ENCODE results near the gene DNAJC10. TPM values are rescaled to one million over a fixed set of nuclear protein-coding genes. Genes with fewer than 3 reads are reported as not detected.
A peak's percentile ranks its signal among the peaks of the same experiment; 100 is the strongest.
"Not testable (repeated sequence)": the region's sequence is repeated elsewhere in the genome, so short reads cannot be mapped to it uniquely, and the experiment has no call there.

DNAJC10 gene
- total and polyA plus RNA-seq, 5 donors from 2014 or later, result 32.9 to 52.5 (median 47.4) TPM

GRCh38 chr2:182767578-182767977, 51.5 kb downstream of the DNAJC10 start:
- DNase-seq, result peak in 1 of 3 donors; percentile 12
- peaks cover 0 to 19% (median 11%) of the 10 kb centered on the region in 7 donors for H3K9me3 Mint-ChIP-seq

GRCh38 chr2:182768950-182769349, 52.9 kb downstream of the DNAJC10 start:
- not testable (repeated sequence) for H3K4me1 ChIP-seq (ENCODE audit: control insufficient read depth, insufficient read depth, low read length, poor library complexity, severe bottlenecking); ATAC-seq (ENCODE audit: low read depth in 2 of 2); DNase-seq; H3K27ac Mint-ChIP-seq; H3K4me3 Mint-ChIP-seq; H3K27me3 Mint-ChIP-seq; H3K4me3 ChIP-seq (ENCODE audit: low read depth, low read length); H3K27me3 ChIP-seq (ENCODE audit: control insufficient read depth, insufficient read depth, low read length); H3K27ac ChIP-seq (ENCODE audit: insufficient read depth, low read length, poor library complexity, severe bottlenecking); H3K9me3 ChIP-seq (ENCODE audit: control insufficient read depth in 2 of 2, low read length in 2 of 2)
- Mint-ChIP-seq H3K9me3 (peaks cover 0 to 23% (median 13%) of the 10 kb centered on the region in 7 donors), H3K4me1 (peaks cover 2 to 15% (median 4%) of the 10 kb centered on the region in 4 donors), H3K36me3 (peaks cover 87% of the 10 kb centered on the region)
- peaks cover 23% of the 10 kb centered on the region for H3K36me3 ChIP-seq (ENCODE audit: control insufficient read depth, insufficient read depth, low read length)

More at GRCh38 chr2:182767578-182767977, 51.5 kb downstream of the DNAJC10 start:
- H3K4me3 Mint-ChIP-seq, result no peak overlapping the region
- Histone ChIP-seq H3K4me1 (ENCODE audit: control insufficient read depth, insufficient read depth, low read length, poor library complexity, severe bottlenecking) (no peaks in the 10 kb centered on the region), H3K4me3 (ENCODE audit: low read depth, low read length) (no peak overlapping the region), H3K9me3 (ENCODE audit: control insufficient read depth in 2 of 2, low read length in 2 of 2) (no peaks in the 10 kb centered on the region), H3K27ac (ENCODE audit: insufficient read depth, low read length, poor library complexity, severe bottlenecking) (no peak overlapping the region), H3K27me3 (ENCODE audit: control insufficient read depth, insufficient read depth, low read length) (no peaks in the 10 kb centered on the region), H3K36me3 (ENCODE audit: control insufficient read depth, insufficient read depth, low read length) (peaks cover 36% of the 10 kb centered on the region)
- no peaks in the 10 kb centered on the region for H3K27me3 Mint-ChIP-seq
- ATAC-seq (ENCODE audit: low read depth in 2 of 2), result no peak
- H3K36me3 Mint-ChIP-seq, result peaks cover 83% of the 10 kb centered on the region
- peaks cover 0 to 9% (median 4%) of the 10 kb centered on the region in 4 donors for H3K4me1 Mint-ChIP-seq
- H3K27ac Mint-ChIP-seq, result no peak overlapping the region

- H3K36me3 ChIP-seq (ENCODE audit: control insufficient read depth, insufficient read depth, low read length), result peaks cover 13% of the 10 kb centered on the region
- no peak overlapping the region for H3K27ac Mint-ChIP-seq
- peaks cover 0 to 3% (median 0%) of the 10 kb centered on the region in 7 donors for H3K9me3 Mint-ChIP-seq
- H3K27me3 Mint-ChIP-seq, result no peaks in the 10 kb centered on the region
- ATAC-seq (ENCODE audit: low read depth in 2 of 2) (no peak), DNase-seq (no peak)
- no peaks in the 10 kb centered on the region for H3K27me3 ChIP-seq (ENCODE audit: control insufficient read depth, insufficient read depth, low read length)
- H3K4me1 Mint-ChIP-seq, result no peaks in the 10 kb centered on the region
- H3K4me3 Mint-ChIP-seq, result no peak overlapping the region
- H3K36me3 Mint-ChIP-seq, result peaks cover 44% of the 10 kb centered on the region
- H3K27ac ChIP-seq (ENCODE audit: insufficient read depth, low read length, poor library complexity, severe bottlenecking), result no peak overlapping the region
- no peak overlapping the region for H3K4me3 ChIP-seq (ENCODE audit: low read depth, low read length)
- H3K9me3 ChIP-seq (ENCODE audit: control insufficient read depth in 2 of 2, low read length in 2 of 2), result no peaks in the 10 kb centered on the region
- no peaks in the 10 kb centered on the region for H3K4me1 ChIP-seq (ENCODE audit: control insufficient read depth, insufficient read depth, low read length, poor library complexity, severe bottlenecking)
Observed at GRCh38 chr2:182779323-182779722, 63.3 kb downstream of the DNAJC10 start.

- ATAC-seq (ENCODE audit: low read depth in 2 of 2); H3K36me3 ChIP-seq (ENCODE audit: control insufficient read depth, insufficient read depth, low read length): not testable (repeated sequence)
Observed at GRCh38 chr2:182781099-182781498, 65.0 kb downstream of the DNAJC10 start.

GRCh38 chr2:182782686-182783085, 66.6 kb downstream of the DNAJC10 start:
- not testable (repeated sequence) for DNase-seq; ATAC-seq (ENCODE audit: low read depth in 2 of 2); H3K27me3 ChIP-seq (ENCODE audit: control insufficient read depth, insufficient read depth, low read length); H3K4me3 ChIP-seq (ENCODE audit: low read depth, low read length); H3K9me3 Mint-ChIP-seq; H3K27ac Mint-ChIP-seq; H3K4me3 Mint-ChIP-seq; H3K27me3 Mint-ChIP-seq; H3K4me1 ChIP-seq (ENCODE audit: control insufficient read depth, insufficient read depth, low read length, poor library complexity, severe bottlenecking); H3K9me3 ChIP-seq (ENCODE audit: control insufficient read depth in 2 of 2, low read length in 2 of 2); H3K36me3 ChIP-seq (ENCODE audit: control insufficient read depth, insufficient read depth, low read length); H3K4me1 Mint-ChIP-seq; H3K27ac ChIP-seq (ENCODE audit: insufficient read depth, low read length, poor library complexity, severe bottlenecking)
- peaks cover 32% of the 10 kb centered on the region for H3K36me3 Mint-ChIP-seq

More at GRCh38 chr2:182781099-182781498, 65.0 kb downstream of the DNAJC10 start:
- not testable (repeated sequence) for H3K9me3 Mint-ChIP-seq; DNase-seq; H3K4me3 ChIP-seq (ENCODE audit: low read depth, low read length); H3K27ac Mint-ChIP-seq; H3K9me3 ChIP-seq (ENCODE audit: control insufficient read depth in 2 of 2, low read length in 2 of 2); H3K27me3 ChIP-seq (ENCODE audit: control insufficient read depth, insufficient read depth, low read length); H3K27me3 Mint-ChIP-seq; H3K4me1 Mint-ChIP-seq; H3K4me3 Mint-ChIP-seq; H3K27ac ChIP-seq (ENCODE audit: insufficient read depth, low read length, poor library complexity, severe bottlenecking); H3K4me1 ChIP-seq (ENCODE audit: control insufficient read depth, insufficient read depth, low read length, poor library complexity, severe bottlenecking)
- peaks cover 40% of the 10 kb centered on the region for H3K36me3 Mint-ChIP-seq

GRCh38 chr2:182784058-182784706, 68.1 kb downstream of the DNAJC10 start:
- no peak overlapping the region for H3K27ac Mint-ChIP-seq
- Histone ChIP-seq H3K9me3 (ENCODE audit: control insufficient read depth in 2 of 2, low read length in 2 of 2) (no peaks in the 10 kb centered on the region), H3K4me1 (ENCODE audit: control insufficient read depth, insufficient read depth, low read length, poor library complexity, severe bottlenecking) (no peaks in the 10 kb centered on the region), H3K36me3 (ENCODE audit: control insufficient read depth, insufficient read depth, low read length) (no peaks in the 10 kb centered on the region), H3K27ac (ENCODE audit: insufficient read depth, low read length, poor library complexity, severe bottlenecking) (no peak overlapping the region), H3K4me3 (ENCODE audit: low read depth, low read length) (no peak overlapping the region), H3K27me3 (ENCODE audit: control insufficient read depth, insufficient read depth, low read length) (no peaks in the 10 kb centered on the region)
- no peaks in the 10 kb centered on the region for H3K27me3 Mint-ChIP-seq
- H3K4me3 Mint-ChIP-seq, result no peak overlapping the region
- no peaks in the 10 kb centered on the region for H3K4me1 Mint-ChIP-seq
- H3K9me3 Mint-ChIP-seq, result peaks cover 0 to 3% (median 0%) of the 10 kb centered on the region in 7 donors
- ATAC-seq (ENCODE audit: low read depth in 2 of 2) (no peak), DNase-seq (no peak)
- H3K36me3 Mint-ChIP-seq, result peaks cover 19% of the 10 kb centered on the region

- no peaks in the 10 kb centered on the region for H3K36me3 ChIP-seq (ENCODE audit: control insufficient read depth, insufficient read depth, low read length)
Observed at GRCh38 chr2:182784777-182785176, 68.7 kb downstream of the DNAJC10 start.

GRCh38 chr2:182792441-182792840, 76.4 kb downstream of the DNAJC10 start:
- no peak for DNase-seq
- Mint-ChIP-seq H3K4me1 (peaks cover 0 to 3% (median 0%) of the 10 kb centered on the region in 4 donors), H3K4me3 (no peak overlapping the region), H3K36me3 (no peaks in the 10 kb centered on the region), H3K27ac (no peak overlapping the region), H3K9me3 (peaks cover 0 to 1% (median 0%) of the 10 kb centered on the region in 7 donors), H3K27me3 (peaks cover 10% of the 10 kb centered on the region)
- H3K4me3 ChIP-seq (ENCODE audit: low read depth, low read length), result no peak overlapping the region
- H3K4me1 ChIP-seq (ENCODE audit: control insufficient read depth, insufficient read depth, low read length, poor library complexity, severe bottlenecking), result no peaks in the 10 kb centered on the region
- H3K27ac ChIP-seq (ENCODE audit: insufficient read depth, low read length, poor library complexity, severe bottlenecking), result no peak overlapping the region
- H3K9me3 ChIP-seq (ENCODE audit: control insufficient read depth in 2 of 2, low read length in 2 of 2), result no peaks in the 10 kb centered on the region
- H3K36me3 ChIP-seq (ENCODE audit: control insufficient read depth, insufficient read depth, low read length), result no peaks in the 10 kb centered on the region
- H3K27me3 ChIP-seq (ENCODE audit: control insufficient read depth, insufficient read depth, low read length), result no peaks in the 10 kb centered on the region
- no peak for ATAC-seq (ENCODE audit: low read depth in 2 of 2)

More at GRCh38 chr2:182784777-182785176, 68.7 kb downstream of the DNAJC10 start:
- ATAC-seq (ENCODE audit: low read depth in 2 of 2) (no peak), DNase-seq (peak in 1 of 3 donors; percentile 19)
- no peaks in the 10 kb centered on the region for H3K27me3 ChIP-seq (ENCODE audit: control insufficient read depth, insufficient read depth, low read length)
- H3K9me3 Mint-ChIP-seq, result peaks cover 0 to 3% (median 0%) of the 10 kb centered on the region in 7 donors
- H3K27me3 Mint-ChIP-seq, result no peaks in the 10 kb centered on the region
- H3K9me3 ChIP-seq (ENCODE audit: control insufficient read depth in 2 of 2, low read length in 2 of 2), result no peaks in the 10 kb centered on the region
- H3K27ac Mint-ChIP-seq, result no peak overlapping the region
- no peak overlapping the region for H3K4me3 ChIP-seq (ENCODE audit: low read depth, low read length)
- no peaks in the 10 kb centered on the region for H3K4me1 Mint-ChIP-seq
- H3K27ac ChIP-seq (ENCODE audit: insufficient read depth, low read length, poor library complexity, severe bottlenecking), result no peak overlapping the region
- H3K36me3 Mint-ChIP-seq, result peaks cover 19% of the 10 kb centered on the region
- H3K4me1 ChIP-seq (ENCODE audit: control insufficient read depth, insufficient read depth, low read length, poor library complexity, severe bottlenecking), result no peaks in the 10 kb centered on the region
- no peak overlapping the region for H3K4me3 Mint-ChIP-seq
